K562 (cell line): ENCODE measurements around the gene PLEKHF1. TPM values are rescaled to one million over a fixed set of nuclear protein-coding genes. Genes with fewer than 3 reads are reported as not detected.

Experiments used
- BRD4 ChIP-seq: fragments of 200-600 bp; sonication (generic); IDR thresholded peaks from 2 replicates; pipeline ENCODE4 v1.6.1; 2017; ENCODE audit warnings: inconsistent platforms
- GABPB2 ChIP-seq: fragments of 250-450 bp; sonication (Bioruptor Pico); conservative IDR thresholded peaks from 2 replicates; pipeline ENCODE4 v1.5.1; 2021; ENCODE audit warnings: mild to moderate bottlenecking
- NONO ChIP-seq, 2 experiments: fragments of 200-400 bp in 1 of 2; fragments of 450-650 bp in 1 of 2; formaldehyde crosslinking in 1 of 2; IDR thresholded peaks; 2 replicates each; pipeline ENCODE4 v1.6.1; 2017; ENCODE audit warnings: low read depth in 2 of 2, mild to moderate bottlenecking in 2 of 2, moderate library complexity in 2 of 2, low read length in 1 of 2
- PHF20 ChIP-seq: fragments of 450-650 bp; IDR thresholded peaks from 2 replicates; pipeline ENCODE4 v1.6.1; 2018; ENCODE audit not compliant: partially characterized antibody
- SMC3 ChIP-seq: conservative IDR thresholded peaks from 2 replicates; pipeline ENCODE4 v1.6.1; 2011; ENCODE audit warnings: low read depth, low read length, improper control_type of control experiment; ENCODE audit not compliant: insufficient read depth
- ZNF12 ChIP-seq: sonication (generic); formaldehyde crosslinking; IDR thresholded peaks from 2 replicates; pipeline ENCODE4 v1.4.0; 2020; ENCODE audit warnings: mild to moderate bottlenecking, missing genetic modification reagents
- ZNF668 ChIP-seq: fragments of 250-450 bp; sonication (Bioruptor Pico); IDR thresholded peaks from 2 replicates; pipeline ENCODE4 v1.8.0; 2022; ENCODE audit warnings: mild to moderate bottlenecking, inconsistent platforms
- polyA plus RNA-seq, 8 experiments: library from polyadenylated mRNA; depleted of rRNA in 4 of 8; stranded (reverse) in 5 of 8; unstranded in 3 of 8; fragments of >200 nt; fragmentation: Nextera tagmentation in 2 of 8; fragmentation: Illumina TruSeq in 1 of 8; extraction: Ambion mirVana in 2 of 8; extraction: Trizol in 1 of 8; gene quantifications; 2 replicates each; pipeline versions ENCODE4 v1.2.1 to v1.2.3, GENCODE V29; 2011 to 2014; ENCODE audit warnings: inconsistent platforms in 1 of 8, missing spikeins in 1 of 8
- total RNA-seq, 7 experiments: library from RNA; depleted of rRNA in 6 of 7; stranded (reverse); fragments of >200 nt in 6 of 7; fragmentation: Illumina TruSeq in 2 of 7; extraction: Trizol in 2 of 7; gene quantifications; 2 replicates each; pipeline versions ENCODE4 v1.2.1 to v1.2.3, GENCODE V29; 2011 to 2021; ENCODE audit warnings: low replicate concordance in 1 of 7
- TF ChIP-seq, protein P1 (sequence below), 2 experiments: fragments of 150-350 bp in 1 of 2; IDR thresholded peaks; 2 replicates each; pipeline ENCODE4 v1.6.1; 2012 to 2016; ENCODE audit warnings: low read depth in 2 of 2, low read length in 2 of 2, mild to moderate bottlenecking in 1 of 2, moderate library complexity in 1 of 2
- TF ChIP-seq, protein P2 (sequence below): fragments of 250-450 bp; sonication (Bioruptor Pico); IDR thresholded peaks from 2 replicates; pipeline ENCODE4 v1.5.0; 2022; ENCODE audit warnings: mild to moderate bottlenecking
- TF ChIP-seq, protein P3 (sequence below): fragments of 200-800 bp; sonication (Bioruptor generic); IDR thresholded peaks from 2 replicates; pipeline ENCODE4 v1.6.1; 2017; ENCODE audit warnings: missing genetic modification characterization, missing compliant biosample characterization
- TF ChIP-seq, protein P4 (sequence below): sonication (generic); formaldehyde crosslinking; IDR thresholded peaks from 2 replicates; pipeline ENCODE4 v1.8.1; 2023; ENCODE audit warnings: missing genetic modification reagents, mild to moderate bottlenecking, borderline replicate concordance
- TF ChIP-seq, protein P5 (sequence below): IDR thresholded peaks from 2 replicates; pipeline ENCODE4 v1.6.1; 2011; ENCODE audit not compliant: insufficient read length; ENCODE audit errors: extremely low read depth

Gene PLEKHF1
- total and polyA plus RNA-seq, 9 of the 15 experiments (the other 6 are each of a cell fraction or from before 2014, with no cell fraction given), result 0.07 to 13.4 (median 3.9) TPM; not detected in 1

DNA sequence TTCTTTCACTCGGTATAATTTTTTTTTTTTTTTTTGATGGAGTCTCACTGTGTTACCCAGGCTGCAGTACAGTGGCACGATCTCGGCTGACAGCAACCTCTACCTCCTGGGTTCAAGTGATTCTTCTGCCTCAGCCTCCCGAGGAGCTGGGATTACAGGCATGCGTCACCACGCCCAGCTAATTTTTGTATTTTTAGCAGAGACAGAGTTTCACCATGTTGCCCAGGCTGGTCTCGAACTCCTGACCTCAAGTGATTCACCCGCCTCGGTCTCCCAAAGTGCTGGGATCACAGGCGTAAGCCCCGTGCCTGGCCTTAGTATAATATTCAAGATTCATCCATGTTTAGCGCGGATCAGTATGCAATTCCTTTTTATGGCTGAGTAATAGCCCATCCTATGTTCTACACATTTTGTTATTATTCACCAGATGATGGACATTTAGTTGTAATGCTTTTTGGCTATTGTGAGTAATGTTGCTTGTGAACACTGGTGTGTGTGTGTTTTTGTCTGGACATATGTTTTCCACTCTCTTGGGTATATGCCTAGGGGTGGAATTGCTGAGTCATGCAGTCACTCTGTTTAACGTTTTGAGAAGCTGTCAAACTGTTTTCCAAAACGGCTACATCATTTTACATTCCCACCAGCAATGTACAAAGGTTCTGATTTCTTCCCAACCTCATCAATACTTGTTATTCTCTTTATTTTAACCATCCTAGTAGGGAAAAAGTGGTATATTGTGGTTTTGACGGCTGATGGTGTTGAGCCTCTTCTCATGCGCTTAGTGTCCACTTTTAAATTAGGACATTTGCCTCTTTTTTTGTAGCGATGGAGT is 22.9 kb downstream of the PLEKHF1 start (continued):
- TF ChIP-seq ZNF668 (CRISPR knock-in tag) (no peak), PHF20 (no peak), SMC3 (no peak), GABPB2 (no peak), NONO (IDR thresholded peaks at IDR 0.05; ENCODE audit: low read depth in 2 of 2, low read length in 1 of 2) (0 out of 4 replicates have a peak, but pooled peaks of 1 of the 2 experiments have one; percentile 20), ZNF12 (no peak), BRD4 (peak; percentile 32; the same call in 1 of the 2 replicates)
- TF ChIP-seq, protein P1, sequence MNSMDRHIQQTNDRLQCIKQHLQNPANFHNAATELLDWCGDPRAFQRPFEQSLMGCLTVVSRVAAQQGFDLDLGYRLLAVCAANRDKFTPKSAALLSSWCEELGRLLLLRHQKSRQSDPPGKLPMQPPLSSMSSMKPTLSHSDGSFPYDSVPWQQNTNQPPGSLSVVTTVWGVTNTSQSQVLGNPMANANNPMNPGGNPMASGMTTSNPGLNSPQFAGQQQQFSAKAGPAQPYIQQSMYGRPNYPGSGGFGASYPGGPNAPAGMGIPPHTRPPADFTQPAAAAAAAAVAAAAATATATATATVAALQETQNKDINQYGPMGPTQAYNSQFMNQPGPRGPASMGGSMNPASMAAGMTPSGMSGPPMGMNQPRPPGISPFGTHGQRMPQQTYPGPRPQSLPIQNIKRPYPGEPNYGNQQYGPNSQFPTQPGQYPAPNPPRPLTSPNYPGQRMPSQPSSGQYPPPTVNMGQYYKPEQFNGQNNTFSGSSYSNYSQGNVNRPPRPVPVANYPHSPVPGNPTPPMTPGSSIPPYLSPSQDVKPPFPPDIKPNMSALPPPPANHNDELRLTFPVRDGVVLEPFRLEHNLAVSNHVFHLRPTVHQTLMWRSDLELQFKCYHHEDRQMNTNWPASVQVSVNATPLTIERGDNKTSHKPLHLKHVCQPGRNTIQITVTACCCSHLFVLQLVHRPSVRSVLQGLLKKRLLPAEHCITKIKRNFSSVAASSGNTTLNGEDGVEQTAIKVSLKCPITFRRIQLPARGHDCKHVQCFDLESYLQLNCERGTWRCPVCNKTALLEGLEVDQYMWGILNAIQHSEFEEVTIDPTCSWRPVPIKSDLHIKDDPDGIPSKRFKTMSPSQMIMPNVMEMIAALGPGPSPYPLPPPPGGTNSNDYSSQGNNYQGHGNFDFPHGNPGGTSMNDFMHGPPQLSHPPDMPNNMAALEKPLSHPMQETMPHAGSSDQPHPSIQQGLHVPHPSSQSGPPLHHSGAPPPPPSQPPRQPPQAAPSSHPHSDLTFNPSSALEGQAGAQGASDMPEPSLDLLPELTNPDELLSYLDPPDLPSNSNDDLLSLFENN (IDR thresholded peaks at IDR 0.05; ENCODE audit: low read depth in 2 of 2, low read length in 2 of 2), result no peak
- TF ChIP-seq, protein P2, sequence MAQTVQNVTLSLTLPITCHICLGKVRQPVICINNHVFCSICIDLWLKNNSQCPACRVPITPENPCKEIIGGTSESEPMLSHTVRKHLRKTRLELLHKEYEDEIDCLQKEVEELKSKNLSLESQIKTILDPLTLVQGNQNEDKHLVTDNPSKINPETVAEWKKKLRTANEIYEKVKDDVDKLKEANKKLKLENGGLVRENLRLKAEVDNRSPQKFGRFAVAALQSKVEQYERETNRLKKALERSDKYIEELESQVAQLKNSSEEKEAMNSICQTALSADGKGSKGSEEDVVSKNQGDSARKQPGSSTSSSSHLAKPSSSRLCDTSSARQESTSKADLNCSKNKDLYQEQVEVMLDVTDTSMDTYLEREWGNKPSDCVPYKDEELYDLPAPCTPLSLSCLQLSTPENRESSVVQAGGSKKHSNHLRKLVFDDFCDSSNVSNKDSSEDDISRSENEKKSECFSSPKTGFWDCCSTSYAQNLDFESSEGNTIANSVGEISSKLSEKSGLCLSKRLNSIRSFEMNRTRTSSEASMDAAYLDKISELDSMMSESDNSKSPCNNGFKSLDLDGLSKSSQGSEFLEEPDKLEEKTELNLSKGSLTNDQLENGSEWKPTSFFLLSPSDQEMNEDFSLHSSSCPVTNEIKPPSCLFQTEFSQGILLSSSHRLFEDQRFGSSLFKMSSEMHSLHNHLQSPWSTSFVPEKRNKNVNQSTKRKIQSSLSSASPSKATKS, result no peak
- TF ChIP-seq, protein P3, sequence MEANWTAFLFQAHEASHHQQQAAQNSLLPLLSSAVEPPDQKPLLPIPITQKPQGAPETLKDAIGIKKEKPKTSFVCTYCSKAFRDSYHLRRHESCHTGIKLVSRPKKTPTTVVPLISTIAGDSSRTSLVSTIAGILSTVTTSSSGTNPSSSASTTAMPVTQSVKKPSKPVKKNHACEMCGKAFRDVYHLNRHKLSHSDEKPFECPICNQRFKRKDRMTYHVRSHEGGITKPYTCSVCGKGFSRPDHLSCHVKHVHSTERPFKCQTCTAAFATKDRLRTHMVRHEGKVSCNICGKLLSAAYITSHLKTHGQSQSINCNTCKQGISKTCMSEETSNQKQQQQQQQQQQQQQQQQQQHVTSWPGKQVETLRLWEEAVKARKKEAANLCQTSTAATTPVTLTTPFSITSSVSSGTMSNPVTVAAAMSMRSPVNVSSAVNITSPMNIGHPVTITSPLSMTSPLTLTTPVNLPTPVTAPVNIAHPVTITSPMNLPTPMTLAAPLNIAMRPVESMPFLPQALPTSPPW (CRISPR knock-in tag), result peak; percentile 33; the same call in 1 of the 2 replicates
- TF ChIP-seq, protein P4, sequence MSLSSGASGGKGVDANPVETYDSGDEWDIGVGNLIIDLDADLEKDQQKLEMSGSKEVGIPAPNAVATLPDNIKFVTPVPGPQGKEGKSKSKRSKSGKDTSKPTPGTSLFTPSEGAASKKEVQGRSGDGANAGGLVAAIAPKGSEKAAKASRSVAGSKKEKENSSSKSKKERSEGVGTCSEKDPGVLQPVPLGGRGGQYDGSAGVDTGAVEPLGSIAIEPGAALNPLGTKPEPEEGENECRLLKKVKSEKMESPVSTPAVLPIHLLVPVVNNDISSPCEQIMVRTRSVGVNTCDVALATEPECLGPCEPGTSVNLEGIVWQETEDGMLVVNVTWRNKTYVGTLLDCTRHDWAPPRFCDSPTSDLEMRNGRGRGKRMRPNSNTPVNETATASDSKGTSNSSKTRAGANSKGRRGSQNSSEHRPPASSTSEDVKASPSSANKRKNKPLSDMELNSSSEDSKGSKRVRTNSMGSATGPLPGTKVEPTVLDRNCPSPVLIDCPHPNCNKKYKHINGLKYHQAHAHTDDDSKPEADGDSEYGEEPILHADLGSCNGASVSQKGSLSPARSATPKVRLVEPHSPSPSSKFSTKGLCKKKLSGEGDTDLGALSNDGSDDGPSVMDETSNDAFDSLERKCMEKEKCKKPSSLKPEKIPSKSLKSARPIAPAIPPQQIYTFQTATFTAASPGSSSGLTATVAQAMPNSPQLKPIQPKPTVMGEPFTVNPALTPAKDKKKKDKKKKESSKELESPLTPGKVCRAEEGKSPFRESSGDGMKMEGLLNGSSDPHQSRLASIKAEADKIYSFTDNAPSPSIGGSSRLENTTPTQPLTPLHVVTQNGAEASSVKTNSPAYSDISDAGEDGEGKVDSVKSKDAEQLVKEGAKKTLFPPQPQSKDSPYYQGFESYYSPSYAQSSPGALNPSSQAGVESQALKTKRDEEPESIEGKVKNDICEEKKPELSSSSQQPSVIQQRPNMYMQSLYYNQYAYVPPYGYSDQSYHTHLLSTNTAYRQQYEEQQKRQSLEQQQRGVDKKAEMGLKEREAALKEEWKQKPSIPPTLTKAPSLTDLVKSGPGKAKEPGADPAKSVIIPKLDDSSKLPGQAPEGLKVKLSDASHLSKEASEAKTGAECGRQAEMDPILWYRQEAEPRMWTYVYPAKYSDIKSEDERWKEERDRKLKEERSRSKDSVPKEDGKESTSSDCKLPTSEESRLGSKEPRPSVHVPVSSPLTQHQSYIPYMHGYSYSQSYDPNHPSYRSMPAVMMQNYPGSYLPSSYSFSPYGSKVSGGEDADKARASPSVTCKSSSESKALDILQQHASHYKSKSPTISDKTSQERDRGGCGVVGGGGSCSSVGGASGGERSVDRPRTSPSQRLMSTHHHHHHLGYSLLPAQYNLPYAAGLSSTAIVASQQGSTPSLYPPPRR (CRISPR knock-in tag), result no peak
- TF ChIP-seq, protein P5, sequence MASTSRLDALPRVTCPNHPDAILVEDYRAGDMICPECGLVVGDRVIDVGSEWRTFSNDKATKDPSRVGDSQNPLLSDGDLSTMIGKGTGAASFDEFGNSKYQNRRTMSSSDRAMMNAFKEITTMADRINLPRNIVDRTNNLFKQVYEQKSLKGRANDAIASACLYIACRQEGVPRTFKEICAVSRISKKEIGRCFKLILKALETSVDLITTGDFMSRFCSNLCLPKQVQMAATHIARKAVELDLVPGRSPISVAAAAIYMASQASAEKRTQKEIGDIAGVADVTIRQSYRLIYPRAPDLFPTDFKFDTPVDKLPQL, result no peak
